Gastrocnemius medialis (tissue), 4 donors: ENCODE data around the gene PPP2R3B. TPM values are rescaled to one million over a fixed set of nuclear protein-coding genes. Genes with fewer than 3 reads are reported as not detected.

Experiments
- ATAC-seq, 2 donors: fragments of 150-250 bp; one replicate each; pipeline ENCODE4 v1.9.1; 2016
- DNase-seq, 2 donors: peaks; one replicate each; pipeline ENCODE4 v3.0.0-alpha.2; 2019
- H3K27ac ChIP-seq, 4 donors: fragments of 200-600 bp; sonication (generic); 1 replicate in 1 of 4; 2 replicates in 3 of 4; pipeline ENCODE4 v1.5.1; 2016 to 2018; ENCODE audit warnings: mild to moderate bottlenecking in 2 of 4, moderate library complexity in 1 of 4
- H3K27me3 ChIP-seq, 3 donors: fragments of 200-600 bp; sonication (generic) in 2 of 3; 1 replicate in 1 of 3; 2 replicates in 2 of 3; pipeline versions ENCODE4 v1.5.1 to v1.6.0; 2016 to 2019; ENCODE audit warnings: mild to moderate bottlenecking in 1 of 3, moderate library complexity in 1 of 3
- H3K36me3 ChIP-seq, 2 donors: fragments of 200-600 bp; sonication (generic) in 1 of 2; one replicate each; pipeline ENCODE4 v1.5.1; 2017 to 2018
- H3K4me1 ChIP-seq, 2 donors: fragments of 200-600 bp; sonication (generic) in 1 of 2; one replicate each; pipeline ENCODE4 v1.5.1; 2016 to 2017; ENCODE audit warnings: mild to moderate bottlenecking in 2 of 2
- H3K4me3 ChIP-seq, 4 donors: fragments of 200-600 bp; sonication (generic) in 3 of 4; 1 replicate in 1 of 4; 2 replicates in 3 of 4; pipeline ENCODE4 v1.5.1; 2016 to 2019; ENCODE audit warnings: mild to moderate bottlenecking in 2 of 4
- H3K9me3 ChIP-seq, 3 donors: fragments of 200-600 bp; sonication (generic) in 2 of 3; 1 replicate in 1 of 3; 2 replicates in 2 of 3; pipeline ENCODE4 v1.5.1; 2016 to 2019
- POLR2A ChIP-seq, 2 donors: fragments of 450-650 bp; IDR thresholded peaks; one replicate each; pipeline ENCODE4 v1.6.1; 2017; ENCODE audit warnings: antibody characterized with exemption in 2 of 2, mild to moderate bottlenecking in 2 of 2, moderate library complexity in 2 of 2
- in situ Hi-C, 4 donors: fragments of 200-750 bp; cut with MboI; loops; one replicate each; pipeline versions ENCODE4 v1.15.0 to v1.8.0; 2017; ENCODE audit warnings: low sequenced_read_pairs in 4 of 4
- intact Hi-C: fragments of 100-400 bp; cut with DNase I; formaldehyde crosslinking; loops from one replicate; pipeline ENCODE4 v1.15.1; 2023; ENCODE audit warnings: low total_unique reads
- total RNA-seq, 4 donors: library from RNA; depleted of rRNA; stranded (reverse); fragments of >200 nt; gene quantifications; one replicate each; pipeline versions ENCODE4 v1.1.0 to v1.2.3, GENCODE V29; 2016
- TF ChIP-seq, protein P1 (sequence below), 5 experiments: fragments of 450-650 bp in 3 of 5; fragments of 200-600 bp in 2 of 5; sonication (generic) in 2 of 5; IDR thresholded peaks in 4 of 5; conservative IDR thresholded peaks in 1 of 5; 1 replicate in 4 of 5; 2 replicates in 1 of 5; pipeline ENCODE4 v1.5.1; 2016 to 2019; ENCODE audit warnings: antibody characterized with exemption in 5 of 5, mild to moderate bottlenecking in 3 of 5, moderate library complexity in 3 of 5

PPP2R3B gene
- total RNA-seq, 4 donors from 2014 or later: 53.8 to 103 (median 69.4) TPM

DNA sequence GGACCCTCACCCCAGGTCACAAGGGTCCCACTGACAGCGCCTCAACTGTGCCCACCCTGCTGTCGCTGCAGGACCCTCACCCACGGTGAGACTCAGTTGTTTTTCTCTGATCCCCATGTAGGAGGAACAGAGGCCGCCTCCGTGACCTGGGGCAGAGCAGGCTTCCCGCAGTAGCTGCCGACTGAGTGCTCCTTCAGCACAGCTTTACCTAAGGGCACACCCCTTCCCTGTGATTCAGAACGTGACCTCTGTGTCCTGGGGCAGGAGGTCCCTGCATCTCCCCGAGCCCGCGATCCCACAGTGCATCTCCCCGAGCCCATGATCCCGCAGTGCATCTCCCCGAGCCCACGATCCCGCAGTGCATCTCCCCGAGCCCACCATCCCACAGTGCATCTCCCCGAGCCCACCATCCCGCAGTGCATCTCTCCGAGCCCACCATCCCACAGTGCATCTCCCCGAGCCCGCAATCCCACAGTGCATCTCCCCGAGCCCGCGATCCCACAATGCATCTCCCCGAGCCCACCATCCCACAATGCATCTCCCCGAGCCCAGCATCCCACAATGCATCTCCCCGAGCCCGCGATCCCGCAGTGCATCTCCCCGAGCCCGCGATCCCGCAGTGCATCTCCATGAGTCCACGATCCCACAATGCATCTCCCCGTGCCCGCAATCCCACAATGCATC, 23.6 kb downstream of the PPP2R3B start:
- Histone ChIP-seq H3K27ac (no peak overlapping the region), H3K36me3 (peaks cover 0 to 27% of the 10 kb centered on the region in 2 donors), H3K4me1 (peaks cover 3 to 12% of the 10 kb centered on the region in 2 donors), H3K9me3 (no peaks in the 10 kb centered on the region), H3K4me3 (no peak overlapping the region), H3K27me3 (no peaks in the 10 kb centered on the region)
- DNase-seq (no peak), ATAC-seq (no peak)
- intact Hi-C loops (no loop called here), in situ Hi-C loops (no loop called here)
- TF ChIP-seq, protein P1, sequence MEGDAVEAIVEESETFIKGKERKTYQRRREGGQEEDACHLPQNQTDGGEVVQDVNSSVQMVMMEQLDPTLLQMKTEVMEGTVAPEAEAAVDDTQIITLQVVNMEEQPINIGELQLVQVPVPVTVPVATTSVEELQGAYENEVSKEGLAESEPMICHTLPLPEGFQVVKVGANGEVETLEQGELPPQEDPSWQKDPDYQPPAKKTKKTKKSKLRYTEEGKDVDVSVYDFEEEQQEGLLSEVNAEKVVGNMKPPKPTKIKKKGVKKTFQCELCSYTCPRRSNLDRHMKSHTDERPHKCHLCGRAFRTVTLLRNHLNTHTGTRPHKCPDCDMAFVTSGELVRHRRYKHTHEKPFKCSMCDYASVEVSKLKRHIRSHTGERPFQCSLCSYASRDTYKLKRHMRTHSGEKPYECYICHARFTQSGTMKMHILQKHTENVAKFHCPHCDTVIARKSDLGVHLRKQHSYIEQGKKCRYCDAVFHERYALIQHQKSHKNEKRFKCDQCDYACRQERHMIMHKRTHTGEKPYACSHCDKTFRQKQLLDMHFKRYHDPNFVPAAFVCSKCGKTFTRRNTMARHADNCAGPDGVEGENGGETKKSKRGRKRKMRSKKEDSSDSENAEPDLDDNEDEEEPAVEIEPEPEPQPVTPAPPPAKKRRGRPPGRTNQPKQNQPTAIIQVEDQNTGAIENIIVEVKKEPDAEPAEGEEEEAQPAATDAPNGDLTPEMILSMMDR (IDR thresholded peaks at IDR 0.05 in 4 of 5, conservative IDR thresholded peaks at IDR 0.05 in 1 of 5): no peak
- no peak for TF ChIP-seq POLR2A (IDR thresholded peaks at IDR 0.05)

DNA sequence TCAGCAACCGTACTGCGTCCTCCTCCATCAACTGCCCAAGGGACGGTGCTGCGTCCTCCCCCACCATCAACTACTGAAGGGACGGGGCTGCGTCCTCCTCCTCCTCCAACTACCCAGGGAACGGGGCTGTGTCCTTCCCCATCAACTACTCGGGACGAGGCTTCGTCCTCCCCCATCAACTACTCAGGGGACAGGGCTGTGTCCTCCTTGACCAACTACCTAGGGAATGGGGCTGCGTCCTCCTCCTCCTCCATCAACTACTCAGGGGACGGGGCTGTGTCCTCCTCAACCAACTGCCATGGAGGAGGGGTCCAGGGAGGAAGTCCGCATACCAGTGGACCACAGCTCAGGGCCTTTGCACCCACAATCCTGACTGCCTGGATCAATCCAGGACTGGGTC, 24.4 kb downstream of the PPP2R3B start:
- H3K4me1 ChIP-seq: peaks cover 0 to 5% of the 10 kb centered on the region in 2 donors
- no peak overlapping the region for H3K27ac ChIP-seq
- no peak for DNase-seq
- peaks cover 0 to 29% of the 10 kb centered on the region in 2 donors for H3K36me3 ChIP-seq
- intact Hi-C loops: no loop called here
- no peak for TF ChIP-seq POLR2A (IDR thresholded peaks at IDR 0.05)
- TF ChIP-seq, protein P1 (IDR thresholded peaks at IDR 0.05 in 4 of 5, conservative IDR thresholded peaks at IDR 0.05 in 1 of 5): no peak
- no peak for ATAC-seq
- no peaks in the 10 kb centered on the region for H3K27me3 ChIP-seq
- in situ Hi-C loops: no loop called here
- H3K9me3 ChIP-seq: no peaks in the 10 kb centered on the region
- H3K4me3 ChIP-seq: no peak overlapping the region

DNA sequence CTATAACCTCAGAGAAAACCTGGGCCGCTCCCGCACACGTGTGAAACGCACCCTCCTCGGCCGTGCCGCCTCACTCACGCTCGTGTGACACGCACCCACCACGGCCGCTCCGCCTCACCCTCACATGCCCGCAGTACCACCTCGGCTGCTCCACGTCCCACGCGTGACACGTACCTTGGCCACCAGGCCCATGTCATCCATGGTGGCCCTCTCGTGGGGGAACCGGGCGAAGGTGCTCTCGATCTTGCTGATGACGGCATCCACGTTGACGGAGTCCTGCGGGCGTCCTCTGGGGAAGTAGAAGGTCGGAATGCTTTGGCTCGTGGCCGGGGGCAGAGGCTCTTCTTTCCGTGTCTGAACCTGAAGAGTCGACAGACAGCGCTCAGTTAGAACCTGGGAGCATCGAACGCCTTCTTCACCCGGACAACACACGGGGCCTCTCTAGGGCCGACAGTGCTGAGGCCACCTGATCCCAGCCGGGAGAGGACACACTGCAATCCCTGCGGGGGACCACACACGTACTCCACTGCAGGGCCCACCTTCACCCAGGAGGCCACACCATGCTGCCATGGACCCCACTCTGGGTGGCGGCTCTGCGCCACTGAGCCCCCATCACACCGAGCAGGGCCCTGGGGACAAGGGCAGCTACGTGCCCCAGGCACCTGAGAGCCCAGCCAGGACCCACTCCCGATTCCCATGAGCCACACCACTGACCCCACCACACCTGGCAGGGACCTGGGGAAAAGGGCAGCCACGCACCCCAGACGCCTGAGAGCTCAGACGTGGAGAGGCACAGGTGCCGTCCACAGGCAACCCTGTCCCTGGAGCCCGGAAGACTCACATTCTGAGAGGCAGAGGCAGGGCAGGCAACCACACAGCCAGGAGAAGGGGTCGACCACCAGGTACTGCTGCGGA, 25.2 kb downstream of the PPP2R3B start:
- Histone ChIP-seq H3K4me3 (no peak overlapping the region), H3K9me3 (no peaks in the 10 kb centered on the region), H3K27me3 (no peaks in the 10 kb centered on the region), H3K36me3 (peaks cover 0 to 29% of the 10 kb centered on the region in 2 donors), H3K27ac (no peak overlapping the region), H3K4me1 (no peaks in the 10 kb centered on the region)
- TF ChIP-seq POLR2A (IDR thresholded peaks at IDR 0.05): no peak
- TF ChIP-seq, protein P1 (IDR thresholded peaks at IDR 0.05 in 4 of 5, conservative IDR thresholded peaks at IDR 0.05 in 1 of 5): no peak
- ATAC-seq (no peak), DNase-seq (no peak)
- intact Hi-C loops: no loop called here
- in situ Hi-C loops: no loop called here

DNA sequence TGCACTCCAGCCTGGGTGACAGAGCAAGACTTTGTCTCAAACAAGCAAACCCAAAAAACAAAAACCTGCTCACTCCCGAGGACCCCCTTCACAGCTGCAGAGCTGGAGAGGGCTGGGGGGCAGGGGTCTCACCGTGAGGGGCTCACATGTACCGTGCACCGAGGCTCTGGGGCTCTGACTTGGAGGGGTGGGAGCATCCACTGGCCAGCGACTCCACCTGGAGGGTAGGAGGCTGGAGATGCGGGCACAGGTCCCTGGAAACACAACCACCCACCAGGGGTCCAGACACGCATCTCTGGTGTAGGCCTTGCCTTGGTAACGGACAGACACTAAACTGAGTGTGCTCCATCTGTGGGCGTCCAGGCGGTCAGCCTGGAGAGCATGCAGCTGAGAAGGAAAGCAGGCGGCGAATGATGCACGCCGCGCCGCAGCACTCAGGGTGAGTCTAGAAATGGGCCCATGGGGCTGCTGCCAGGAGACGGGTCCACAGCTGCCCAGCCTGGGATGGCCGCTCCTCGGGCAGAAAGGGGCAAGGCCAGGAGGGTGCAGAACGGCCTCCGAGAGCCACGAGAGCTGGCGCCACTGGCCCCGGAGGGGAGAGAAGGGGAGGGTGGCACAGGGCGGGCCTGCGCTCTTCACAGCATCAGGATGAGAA, 26.1 kb downstream of the PPP2R3B start:
- intact Hi-C loops (no loop called here), in situ Hi-C loops (no loop called here)
- Histone ChIP-seq H3K9me3 (no peaks in the 10 kb centered on the region), H3K27me3 (no peaks in the 10 kb centered on the region), H3K4me3 (no peak overlapping the region), H3K27ac (no peak overlapping the region), H3K36me3 (peaks cover 0 to 29% of the 10 kb centered on the region in 2 donors), H3K4me1 (no peaks in the 10 kb centered on the region)
- TF ChIP-seq POLR2A (IDR thresholded peaks at IDR 0.05): no peak
- TF ChIP-seq, protein P1 (IDR thresholded peaks at IDR 0.05 in 4 of 5, conservative IDR thresholded peaks at IDR 0.05 in 1 of 5): no peak
- ATAC-seq (no peak), DNase-seq (no peak)
